ENCODE results near the gene MED31. TPM values are rescaled to one million over a fixed set of nuclear protein-coding genes. Genes with fewer than 3 reads are reported as not detected.

MED31 gene
- total and polyA plus RNA-seq, 2 donors (not counting 3 experiments of a cell fraction or from before 2014, with no cell fraction given): 13.7 to 29.4 TPM

- dilution Hi-C loops (cut with MboI; ENCODE audit: extremely low pct_ligation_motif_present, low sequenced_read_pairs): no loop called here
- CTCF ChIA-PET: interaction anchor here (2.1 to 5.6 kb wide), 2 partner anchors 10 to 124 kb away, joined by 7 to 39 read pairs; no protein-coding TSS in a partner anchor
These were observed 54.5 kb downstream of the MED31 start for GRCh38 chr17:6596941-6597340.

More at GRCh38 chr17:6596941-6597340, 54.5 kb downstream of the MED31 start:
- H2AFZ ChIP-seq (ENCODE audit: low read depth, low read length): no peak overlapping the region
- H3K9ac ChIP-seq (replicated peaks; ENCODE audit: extremely low read depth, insufficient read depth, low read length): no peak overlapping the region
- H3K27me3 ChIP-seq (ENCODE audit: control insufficient read depth in 2 of 2, insufficient read depth in 2 of 2, low read length in 2 of 2): no peaks in the 10 kb centered on the region
- TF ChIP-seq FOS (IDR thresholded peaks at IDR 0.05; ENCODE audit: borderline replicate concordance, insufficient read depth, low read length) (no peak), MYC (IDR thresholded peaks at IDR 0.05; ENCODE audit: low read depth, low read length) (no peak), EZH2 (IDR thresholded peaks at IDR 0.05; ENCODE audit: borderline replicate concordance, low read depth, low read length, severe bottlenecking) (no peak), GATA2 (IDR thresholded peaks at IDR 0.05; ENCODE audit: insufficient read depth, insufficient read length, low read depth, low read length) (no peak), POLR2AphosphoS5 (IDR thresholded peaks at IDR 0.05; ENCODE audit: insufficient read depth, low read depth, low read length) (no peak), POLR2A (IDR thresholded peaks at IDR 0.05; ENCODE audit: low read depth, low read length) (no peak), JUN (IDR thresholded peaks at IDR 0.05; ENCODE audit: borderline replicate concordance, insufficient read depth, insufficient read length, low read depth) (no peak)
- TF ChIP-seq, protein P1, sequence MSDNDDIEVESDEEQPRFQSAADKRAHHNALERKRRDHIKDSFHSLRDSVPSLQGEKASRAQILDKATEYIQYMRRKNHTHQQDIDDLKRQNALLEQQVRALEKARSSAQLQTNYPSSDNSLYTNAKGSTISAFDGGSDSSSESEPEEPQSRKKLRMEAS (IDR thresholded peaks at IDR 0.05; ENCODE audit: insufficient read depth, insufficient read length): no peak
- TF ChIP-seq, protein P2, sequence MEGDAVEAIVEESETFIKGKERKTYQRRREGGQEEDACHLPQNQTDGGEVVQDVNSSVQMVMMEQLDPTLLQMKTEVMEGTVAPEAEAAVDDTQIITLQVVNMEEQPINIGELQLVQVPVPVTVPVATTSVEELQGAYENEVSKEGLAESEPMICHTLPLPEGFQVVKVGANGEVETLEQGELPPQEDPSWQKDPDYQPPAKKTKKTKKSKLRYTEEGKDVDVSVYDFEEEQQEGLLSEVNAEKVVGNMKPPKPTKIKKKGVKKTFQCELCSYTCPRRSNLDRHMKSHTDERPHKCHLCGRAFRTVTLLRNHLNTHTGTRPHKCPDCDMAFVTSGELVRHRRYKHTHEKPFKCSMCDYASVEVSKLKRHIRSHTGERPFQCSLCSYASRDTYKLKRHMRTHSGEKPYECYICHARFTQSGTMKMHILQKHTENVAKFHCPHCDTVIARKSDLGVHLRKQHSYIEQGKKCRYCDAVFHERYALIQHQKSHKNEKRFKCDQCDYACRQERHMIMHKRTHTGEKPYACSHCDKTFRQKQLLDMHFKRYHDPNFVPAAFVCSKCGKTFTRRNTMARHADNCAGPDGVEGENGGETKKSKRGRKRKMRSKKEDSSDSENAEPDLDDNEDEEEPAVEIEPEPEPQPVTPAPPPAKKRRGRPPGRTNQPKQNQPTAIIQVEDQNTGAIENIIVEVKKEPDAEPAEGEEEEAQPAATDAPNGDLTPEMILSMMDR (IDR thresholded peaks at IDR 0.05; ENCODE audit: extremely low read depth in 1 of 2, insufficient read depth in 1 of 2, low read depth in 1 of 2, low read length in 2 of 2): no peak
- no peaks in the 10 kb centered on the region for H3K79me2 ChIP-seq (ENCODE audit: control insufficient read depth, insufficient read depth, low read length)
- intact Hi-C loops (cut with micrococcal nuclease): no loop called here
- peaks cover 4 to 21% of the 10 kb centered on the region in 2 experiments for H3K36me3 ChIP-seq (ENCODE audit: control insufficient read depth in 2 of 2, extremely low read depth in 1 of 2, insufficient read depth in 2 of 2, low read length in 2 of 2)
- no peak for FAIRE-seq
- H3K4me1 ChIP-seq (ENCODE audit: control insufficient read depth, extremely low read depth, insufficient read depth, low read length): no peaks in the 10 kb centered on the region
- H3K4me3 ChIP-seq (replicated peaks in 1 of 3; ENCODE audit: insufficient read depth in 1 of 3, low read depth in 1 of 3, low read length in 3 of 3): no peak overlapping the region
- no TSS peak for BruUV-seq (replicated peaks)
- no peak for DNase-seq (ENCODE audit: low read depth, low spot score)
- no peaks in the 10 kb centered on the region for H4K20me1 ChIP-seq (replicated peaks; ENCODE audit: control insufficient read depth, extremely low read depth, insufficient read depth, low read length)
- no peaks in the 10 kb centered on the region for H3K9me1 ChIP-seq (replicated peaks; ENCODE audit: control insufficient read depth, extremely low read depth, insufficient read depth, low read length)
- H3K9me3 ChIP-seq (replicated peaks; ENCODE audit: control insufficient read depth, insufficient read depth, low read length): no peaks in the 10 kb centered on the region
- POLR2A ChIA-PET: no interaction called here
- no peak overlapping the region for H3K4me2 ChIP-seq (ENCODE audit: insufficient read depth, low read length)
- no peak overlapping the region for H3K27ac ChIP-seq (ENCODE audit: insufficient read depth, low read depth, low read length)

Data from endothelial cell of umbilical vein (primary cell).